GM19035 (cell line): ENCODE results near the gene TRPC5OS.

Experiments
- ATAC-seq: cut with Tn5 transposase; IDR thresholded peaks from one replicate; pipeline ENCODE4 v1.9.1; 2021; ENCODE audit not compliant: unreplicated experiment

Gene TRPC5OS

DNA sequence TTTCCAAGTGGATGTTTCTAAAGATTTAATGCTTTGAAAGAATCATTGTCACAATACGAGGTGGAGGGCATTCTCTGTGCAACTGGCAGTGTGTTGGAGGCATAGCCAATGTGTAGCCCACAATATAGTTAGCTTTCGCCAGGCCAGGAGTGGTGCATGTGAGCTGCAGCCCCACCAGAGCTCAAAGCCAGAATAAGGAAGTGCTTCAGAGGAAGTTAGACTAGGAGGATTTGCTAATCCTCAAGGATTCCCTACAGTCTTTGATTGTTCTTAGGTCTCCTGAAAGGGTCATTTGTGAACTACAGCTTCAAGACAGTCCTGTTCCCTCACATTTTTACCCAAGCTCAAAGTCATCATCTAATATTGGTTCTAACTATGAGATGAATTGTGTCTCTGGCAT, 16.4 kb downstream of the TRPC5OS start:
- no peak for ATAC-seq

DNA sequence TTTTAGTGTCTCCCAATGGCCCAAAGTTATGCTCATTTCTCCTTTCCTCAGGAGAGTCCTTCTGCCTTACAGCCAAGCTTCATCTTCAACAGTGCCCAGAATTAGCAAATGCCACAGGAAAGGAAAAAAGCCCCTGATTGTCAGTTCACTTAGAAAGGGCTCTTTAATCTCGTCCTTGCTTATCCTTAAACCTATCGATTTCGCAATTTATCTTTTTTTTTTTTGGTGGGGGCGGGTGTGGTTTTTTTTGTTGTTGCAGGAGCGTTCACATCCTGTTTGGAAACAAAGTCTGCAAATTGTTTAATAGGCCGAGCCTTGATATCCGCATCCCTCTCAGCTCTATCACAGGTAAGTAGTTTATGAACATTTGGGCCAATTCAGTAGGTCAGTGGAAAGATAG, 20.2 kb downstream of the TRPC5OS start:
- no peak for ATAC-seq

- ATAC-seq = no peak
These were observed 38.6 kb downstream of the TRPC5OS start for GRCh38 chrX:111914398-111915090.

GRCh38 chrX:111917591-111917990, 41.6 kb downstream of the TRPC5OS start:
- no peak for ATAC-seq

GRCh38 chrX:111928456-111928855, 52.5 kb downstream of the TRPC5OS start:
- no peak for ATAC-seq
